IPS-18a (cell line): ENCODE measurements around the gene LAMTOR2.
A peak's percentile ranks its signal among the peaks of the same experiment; 100 is the strongest.

ENCODE experiments used
- H3K27ac ChIP-seq: one replicate; pipeline ENCODE4 v1.5.1; 2013; ENCODE audit warnings: low read length
- H3K27me3 ChIP-seq: one replicate; pipeline ENCODE4 v1.6.1; 2013; ENCODE audit warnings: mild to moderate bottlenecking, low read length; ENCODE audit not compliant: control insufficient read depth, insufficient read depth
- H3K36me3 ChIP-seq: one replicate; pipeline ENCODE4 v1.6.1; 2013; ENCODE audit warnings: low read depth, low read length; ENCODE audit not compliant: control insufficient read depth
- H3K4me1 ChIP-seq: one replicate; pipeline ENCODE4 v1.6.1; 2013; ENCODE audit warnings: low read depth, low read length; ENCODE audit not compliant: control insufficient read depth
- H3K4me3 ChIP-seq: one replicate; pipeline ENCODE4 v1.5.1; 2013; ENCODE audit warnings: low read length
- H3K9ac ChIP-seq: one replicate; pipeline ENCODE4 v1.6.1; 2013; ENCODE audit warnings: mild to moderate bottlenecking, low read length, moderate library complexity
- H3K9me3 ChIP-seq: one replicate; pipeline ENCODE4 v1.6.1; 2013; ENCODE audit warnings: low read depth, low read length; ENCODE audit not compliant: control insufficient read depth

The LAMTOR2 gene

GRCh38 chr1:156054500-156055280 lies at the start of gene LAMTOR2:
Gene LAMTOR2, plus strand, starts transcription at chr1:156054782. Its CDS starts 108 bp downstream, at chr1:156054890.
- H3K27ac ChIP-seq: peak within 1 kb of the TSS; percentile 91
- peak within 1 kb of the TSS; percentile 86 for H3K4me3 ChIP-seq
- no peaks in the 10 kb centered on the region for H3K9me3 ChIP-seq
- H3K4me1 ChIP-seq: peaks cover 6% of the 10 kb centered on the region
- H3K27me3 ChIP-seq: no peaks in the 10 kb centered on the region
- H3K36me3 ChIP-seq: peaks cover 12% of the 10 kb centered on the region
- H3K9ac ChIP-seq: peak within 1 kb of the TSS; percentile 95

- Histone ChIP-seq H3K4me3 (no peak overlapping the region), H3K9ac (no peak overlapping the region), H3K27me3 (no peaks in the 10 kb centered on the region), H3K9me3 (no peaks in the 10 kb centered on the region), H3K36me3 (peaks cover 14% of the 10 kb centered on the region), H3K4me1 (no peaks in the 10 kb centered on the region), H3K27ac (no peak overlapping the region)
These were observed 49.6 kb upstream of the LAMTOR2 start for GRCh38 chr1:156004843-156005584.

GRCh38 chr1:156006666-156007376 lies 47.8 kb upstream of the LAMTOR2 start:
- no peaks in the 10 kb centered on the region for H3K27me3 ChIP-seq
- peaks cover 30% of the 10 kb centered on the region for H3K36me3 ChIP-seq
- no peaks in the 10 kb centered on the region for H3K9me3 ChIP-seq
- no peak overlapping the region for H3K27ac ChIP-seq
- H3K4me1 ChIP-seq: no peaks in the 10 kb centered on the region
- H3K9ac ChIP-seq: no peak overlapping the region
- H3K4me3 ChIP-seq: no peak overlapping the region

- H3K9ac ChIP-seq: no peak overlapping the region
- no peak overlapping the region for H3K4me3 ChIP-seq
- no peak overlapping the region for H3K27ac ChIP-seq
- H3K9me3 ChIP-seq: no peaks in the 10 kb centered on the region
- no peaks in the 10 kb centered on the region for H3K4me1 ChIP-seq
- no peaks in the 10 kb centered on the region for H3K27me3 ChIP-seq
- peaks cover 53% of the 10 kb centered on the region for H3K36me3 ChIP-seq
These were observed 45.2 kb upstream of the LAMTOR2 start for GRCh38 chr1:156009404-156009803.

- Histone ChIP-seq H3K9ac (no peak overlapping the region), H3K4me1 (no peaks in the 10 kb centered on the region), H3K27ac (no peak overlapping the region), H3K9me3 (no peaks in the 10 kb centered on the region), H3K27me3 (no peaks in the 10 kb centered on the region), H3K4me3 (no peak overlapping the region), H3K36me3 (peaks cover 64% of the 10 kb centered on the region)
These were observed 42.3 kb upstream of the LAMTOR2 start for GRCh38 chr1:156012051-156012817.

- H3K4me3 ChIP-seq: no peak overlapping the region
- no peaks in the 10 kb centered on the region for H3K27me3 ChIP-seq
- H3K9me3 ChIP-seq: no peaks in the 10 kb centered on the region
- H3K36me3 ChIP-seq: peaks cover 64% of the 10 kb centered on the region
- H3K9ac ChIP-seq: no peak overlapping the region
- peaks cover 2% of the 10 kb centered on the region for H3K4me1 ChIP-seq
- H3K27ac ChIP-seq: no peak overlapping the region
These were observed 39.8 kb upstream of the LAMTOR2 start for GRCh38 chr1:156014829-156015228.

- Histone ChIP-seq H3K27ac (no peak overlapping the region), H3K4me3 (peak overlapping the region; percentile 77), H3K27me3 (peaks cover 5% of the 10 kb centered on the region), H3K9ac (peak overlapping the region; percentile 69), H3K9me3 (no peaks in the 10 kb centered on the region), H3K36me3 (peaks cover 21% of the 10 kb centered on the region), H3K4me1 (peaks cover 5% of the 10 kb centered on the region)
These were observed 34.7 kb upstream of the LAMTOR2 start for GRCh38 chr1:156019946-156020292.

GRCh38 chr1:156020293-156021092 lies 34.1 kb upstream of the LAMTOR2 start, which contains the start of gene SSR2:
Gene SSR2, minus strand, starts transcription at chr1:156020951. Its CDS starts 784 bp downstream, at chr1:156020167.
- H3K4me1 ChIP-seq: peaks cover 5% of the 10 kb centered on the region
- peak within 1 kb of the TSS; percentile 69 for H3K9ac ChIP-seq
- peak within 1 kb of the TSS; percentile 77 for H3K4me3 ChIP-seq
- peaks cover 19% of the 10 kb centered on the region for H3K36me3 ChIP-seq
- H3K27me3 ChIP-seq: peaks cover 5% of the 10 kb centered on the region
- no peaks in the 10 kb centered on the region for H3K9me3 ChIP-seq
- no peak within 1 kb of the TSS for H3K27ac ChIP-seq

GRCh38 chr1:156021093-156021428 lies 33.5 kb upstream of the LAMTOR2 start:
- Histone ChIP-seq H3K9me3 (no peaks in the 10 kb centered on the region), H3K9ac (no peak overlapping the region), H3K27me3 (peaks cover 5% of the 10 kb centered on the region), H3K4me1 (peaks cover 5% of the 10 kb centered on the region), H3K4me3 (peak overlapping the region; percentile 77), H3K27ac (no peak overlapping the region), H3K36me3 (peaks cover 19% of the 10 kb centered on the region)

GRCh38 chr1:156021954-156022353 lies 32.6 kb upstream of the LAMTOR2 start:
- Histone ChIP-seq H3K9me3 (no peaks in the 10 kb centered on the region), H3K4me1 (peaks cover 5% of the 10 kb centered on the region), H3K36me3 (peaks cover 14% of the 10 kb centered on the region), H3K4me3 (no peak overlapping the region), H3K27ac (no peak overlapping the region), H3K9ac (no peak overlapping the region), H3K27me3 (peaks cover 5% of the 10 kb centered on the region)
